Astrocyte (in vitro differentiated cells and primary cell): ENCODE results near the gene CDC25C. TPM values are rescaled to one million over a fixed set of nuclear protein-coding genes. Genes with fewer than 3 reads are reported as not detected.
A peak's percentile ranks its signal among the peaks of the same experiment; 100 is the strongest.

ENCODE experiments used
- DNase-seq: peaks from one replicate; pipeline ENCODE4 v3.0.0-alpha.2; 2010; ENCODE audit warnings: low read depth
- FAIRE-seq: peaks from 2 replicates; lab custom pipeline; 2011; peaks lifted over from hg19 to GRCh38; lab: Jason Lieb, UNC
- H2AFZ ChIP-seq: 2 replicates; pipeline ENCODE4 v1.6.0; 2012; ENCODE audit warnings: low read depth, low read length, inconsistent platforms
- H3K27ac ChIP-seq: 2 replicates; pipeline ENCODE4 v1.5.1; 2011; ENCODE audit warnings: low read depth, low read length, inconsistent platforms
- H3K27me3 ChIP-seq: 2 replicates; pipeline ENCODE4 v1.6.0; 2011; ENCODE audit warnings: low read length, inconsistent platforms; ENCODE audit not compliant: insufficient read depth
- H3K36me3 ChIP-seq: 2 replicates; pipeline ENCODE4 v1.5.1; 2011; ENCODE audit warnings: low read length, inconsistent platforms; ENCODE audit not compliant: insufficient read depth
- H3K4me1 ChIP-seq: 2 replicates; pipeline ENCODE4 v1.5.1; 2011; ENCODE audit warnings: low read length, inconsistent platforms; ENCODE audit not compliant: insufficient read depth
- H3K4me2 ChIP-seq: 2 replicates; pipeline ENCODE4 v1.6.0; 2012; ENCODE audit warnings: low read length, inconsistent platforms
- H3K4me3 ChIP-seq: 2 replicates; pipeline ENCODE4 v1.5.1; 2011; ENCODE audit warnings: low read depth, mild to moderate bottlenecking, low read length, inconsistent platforms; ENCODE audit not compliant: insufficient read depth
- H3K79me2 ChIP-seq: 2 replicates; pipeline ENCODE4 v1.6.0; 2012; ENCODE audit warnings: mild to moderate bottlenecking, low read length, inconsistent platforms; ENCODE audit not compliant: insufficient read depth
- H3K9ac ChIP-seq: 2 replicates; pipeline ENCODE4 v1.6.0; 2012; ENCODE audit warnings: mild to moderate bottlenecking, low read length, inconsistent platforms
- H3K9me3 ChIP-seq: 2 replicates; pipeline ENCODE4 v1.5.1; 2012; ENCODE audit warnings: low read depth, mild to moderate bottlenecking, low read length, inconsistent platforms; ENCODE audit not compliant: insufficient read depth
- H4K20me1 ChIP-seq: 2 replicates; pipeline ENCODE4 v1.6.0; 2012; ENCODE audit warnings: low read length, inconsistent platforms; ENCODE audit not compliant: insufficient read depth
- H3K27ac Mint-ChIP-seq: one replicate; pipeline ENCODE4 v1.8.0; 2021; ENCODE audit warnings: mild to moderate bottlenecking, mixed read lengths; ENCODE audit not compliant: unreplicated experiment
- H3K27me3 Mint-ChIP-seq: one replicate; pipeline ENCODE4 v1.8.0; 2021; ENCODE audit warnings: low read depth, mixed read lengths; ENCODE audit not compliant: unreplicated experiment
- H3K36me3 Mint-ChIP-seq: one replicate; pipeline ENCODE4 v1.8.0; 2021; ENCODE audit warnings: low read depth, mixed read lengths; ENCODE audit not compliant: unreplicated experiment
- H3K4me1 Mint-ChIP-seq: one replicate; pipeline ENCODE4 v1.8.0; 2021; ENCODE audit warnings: low read depth, mixed read lengths; ENCODE audit not compliant: unreplicated experiment
- H3K4me3 Mint-ChIP-seq: one replicate; pipeline ENCODE4 v1.8.0; 2021; ENCODE audit warnings: mild to moderate bottlenecking, moderate library complexity, mixed read lengths; ENCODE audit not compliant: unreplicated experiment
- H3K9me3 Mint-ChIP-seq: one replicate; pipeline ENCODE4 v1.8.0; 2021; ENCODE audit warnings: mild to moderate bottlenecking, mixed read lengths; ENCODE audit not compliant: unreplicated experiment
- EZH2 ChIP-seq: IDR thresholded peaks from 2 replicates; pipeline ENCODE4 v1.6.1; 2012; ENCODE audit warnings: mild to moderate bottlenecking, low read length, inconsistent platforms; ENCODE audit not compliant: insufficient read depth
- total RNA-seq: library from RNA; stranded (reverse); gene quantifications from 2 replicates; pipeline ENCODE4 v1.2.1, GENCODE V29; 2021
- TF ChIP-seq, protein P1 (sequence below): IDR thresholded peaks from 2 replicates; pipeline ENCODE4 v1.5.1; 2011; ENCODE audit warnings: low read depth, mild to moderate bottlenecking, inconsistent platforms, low read length, moderate library complexity; ENCODE audit not compliant: insufficient read depth

CDC25C gene
- total RNA-seq, 1 donor from 2014 or later = 1.6 TPM

- no peak within 1 kb of the TSS for H3K9ac ChIP-seq
- H3K27ac ChIP-seq = no peak within 1 kb of the TSS
- peak within 1 kb of the TSS; percentile 22 for H3K4me3 ChIP-seq
- H3K4me1 ChIP-seq = peaks cover 3% of the 10 kb centered on the region
- H3K27ac Mint-ChIP-seq = peak within 1 kb of the TSS; percentile 23
- H3K9me3 ChIP-seq = no peaks in the 10 kb centered on the region
- H3K4me3 Mint-ChIP-seq = peak within 1 kb of the TSS; percentile 70
- no peaks in the 10 kb centered on the region for H4K20me1 ChIP-seq
- TF ChIP-seq EZH2 = no peak
- TF ChIP-seq, protein P1, sequence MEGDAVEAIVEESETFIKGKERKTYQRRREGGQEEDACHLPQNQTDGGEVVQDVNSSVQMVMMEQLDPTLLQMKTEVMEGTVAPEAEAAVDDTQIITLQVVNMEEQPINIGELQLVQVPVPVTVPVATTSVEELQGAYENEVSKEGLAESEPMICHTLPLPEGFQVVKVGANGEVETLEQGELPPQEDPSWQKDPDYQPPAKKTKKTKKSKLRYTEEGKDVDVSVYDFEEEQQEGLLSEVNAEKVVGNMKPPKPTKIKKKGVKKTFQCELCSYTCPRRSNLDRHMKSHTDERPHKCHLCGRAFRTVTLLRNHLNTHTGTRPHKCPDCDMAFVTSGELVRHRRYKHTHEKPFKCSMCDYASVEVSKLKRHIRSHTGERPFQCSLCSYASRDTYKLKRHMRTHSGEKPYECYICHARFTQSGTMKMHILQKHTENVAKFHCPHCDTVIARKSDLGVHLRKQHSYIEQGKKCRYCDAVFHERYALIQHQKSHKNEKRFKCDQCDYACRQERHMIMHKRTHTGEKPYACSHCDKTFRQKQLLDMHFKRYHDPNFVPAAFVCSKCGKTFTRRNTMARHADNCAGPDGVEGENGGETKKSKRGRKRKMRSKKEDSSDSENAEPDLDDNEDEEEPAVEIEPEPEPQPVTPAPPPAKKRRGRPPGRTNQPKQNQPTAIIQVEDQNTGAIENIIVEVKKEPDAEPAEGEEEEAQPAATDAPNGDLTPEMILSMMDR = no peak
- peak within 1 kb of the TSS; percentile 76 for H2AFZ ChIP-seq
- peak within 1 kb of the TSS; percentile 84 for H3K4me2 ChIP-seq
- DNase-seq (no peak), FAIRE-seq (no peak)
- no peaks in the 10 kb centered on the region for H3K36me3 ChIP-seq
- peaks cover 5% of the 10 kb centered on the region for H3K27me3 ChIP-seq
- H3K79me2 ChIP-seq = no peaks in the 10 kb centered on the region
- H3K36me3 Mint-ChIP-seq = no peaks in the 10 kb centered on the region
- H3K27me3 Mint-ChIP-seq = peaks cover 37% of the 10 kb centered on the region
- H3K9me3 Mint-ChIP-seq = no peaks in the 10 kb centered on the region
- H3K4me1 Mint-ChIP-seq = no peaks in the 10 kb centered on the region
Measured at GRCh38 chr5:138274189-138274853, 57.3 kb downstream of the CDC25C start, which contains the start of gene GFRA3. Gene GFRA3, minus strand, starts transcription at chr5:138274621. Its CDS starts 197 bp downstream, at chr5:138274424.

DNA sequence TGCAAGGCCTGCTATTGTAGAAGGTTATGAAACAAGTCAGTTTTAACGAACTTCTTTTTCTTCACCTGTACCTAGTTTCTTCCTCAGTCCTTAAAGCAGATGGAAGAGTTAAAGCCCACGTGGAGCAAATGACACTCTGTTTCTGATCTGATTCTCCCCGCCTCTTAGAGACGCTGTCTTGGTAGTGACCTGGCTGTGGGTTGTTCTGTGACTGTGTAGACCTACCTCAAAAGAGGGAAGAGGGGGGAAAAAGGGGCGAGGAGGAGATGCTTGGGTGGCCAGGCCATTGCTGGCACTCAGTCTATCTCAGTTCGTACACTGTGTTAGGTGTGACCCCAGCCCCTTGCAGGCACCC lies 57.8 kb downstream of the CDC25C start:
- FAIRE-seq = no peak
- no peaks in the 10 kb centered on the region for H3K79me2 ChIP-seq
- peak overlapping the region; percentile 84 for H3K4me2 ChIP-seq
- Mint-ChIP-seq H3K27ac (no peak overlapping the region), H3K36me3 (no peaks in the 10 kb centered on the region), H3K4me3 (peak overlapping the region; percentile 21), H3K9me3 (no peaks in the 10 kb centered on the region), H3K4me1 (no peaks in the 10 kb centered on the region), H3K27me3 (peaks cover 37% of the 10 kb centered on the region)
- no peak overlapping the region for H3K9ac ChIP-seq
- no peak for DNase-seq
- H3K4me3 ChIP-seq = peak overlapping the region; percentile 22
- no peaks in the 10 kb centered on the region for H3K9me3 ChIP-seq
- H3K4me1 ChIP-seq = peaks cover 3% of the 10 kb centered on the region
- H3K36me3 ChIP-seq = no peaks in the 10 kb centered on the region
- no peak overlapping the region for H3K27ac ChIP-seq
- H2AFZ ChIP-seq = peak overlapping the region; percentile 76
- peak; percentile 37 for TF ChIP-seq EZH2
- TF ChIP-seq, protein P1 = no peak
- H3K27me3 ChIP-seq = peaks cover 5% of the 10 kb centered on the region
- H4K20me1 ChIP-seq = no peaks in the 10 kb centered on the region

GRCh38 chr5:138272681-138273080 lies 58.9 kb downstream of the CDC25C start:
- DNase-seq (no peak), FAIRE-seq (no peak)
- Histone ChIP-seq H2AFZ (no peak overlapping the region), H3K79me2 (no peaks in the 10 kb centered on the region), H3K27ac (no peak overlapping the region), H3K36me3 (no peaks in the 10 kb centered on the region), H3K4me2 (no peak overlapping the region), H3K9me3 (no peaks in the 10 kb centered on the region), H3K27me3 (peaks cover 5% of the 10 kb centered on the region), H3K4me3 (no peak overlapping the region), H3K9ac (no peak overlapping the region), H4K20me1 (no peaks in the 10 kb centered on the region), H3K4me1 (peaks cover 3% of the 10 kb centered on the region)
- H3K4me1 Mint-ChIP-seq = no peaks in the 10 kb centered on the region
- no peak overlapping the region for H3K27ac Mint-ChIP-seq
- H3K4me3 Mint-ChIP-seq = no peak overlapping the region
- H3K27me3 Mint-ChIP-seq = peaks cover 37% of the 10 kb centered on the region
- no peaks in the 10 kb centered on the region for H3K9me3 Mint-ChIP-seq
- H3K36me3 Mint-ChIP-seq = no peaks in the 10 kb centered on the region
- TF ChIP-seq, protein P1 = no peak
- TF ChIP-seq EZH2 = no peak
